HCT116 (cell line): ENCODE data around the gene IQUB. TPM values are rescaled to one million over a fixed set of nuclear protein-coding genes. Genes with fewer than 3 reads are reported as not detected.
"Not testable (repeated sequence)": the region's sequence is repeated elsewhere in the genome, so short reads cannot be mapped to it uniquely, and the experiment has no call there.

Source experiments
- ATAC-seq: fragments of 200-7000 bp; cut with Tn5 transposase; 2 replicates; pipeline ENCODE4 v1.9.1; 2020; ENCODE audit warnings: mild to moderate bottlenecking, moderate library complexity
- BruUV-seq: library from RNA; stranded (reverse); fragments of 400-500 nt; replicated peaks from 2 replicates; lab custom pipeline; 2021; lab: Mats Ljungman, UMichigan
- CTCF ChIA-PET: fragments of 300-600 bp; sonication (Branson Sonifier 250); formaldehyde crosslinking; loops from one replicate; lab custom pipeline; 2021; ENCODE audit warnings: antibody characterized with exemption; lab: Charles Lee
- POLR2A ChIA-PET: fragments of 300-600, 350-600 bp; sonication (Branson Sonifier 250); formaldehyde crosslinking; loops from one replicate; lab custom pipeline; 2021; ENCODE audit warnings: antibody characterized with exemption; lab: Charles Lee
- RAD21 ChIA-PET, 2 experiments: fragments of 300-600 bp; sonication (Branson Sonifier 250); formaldehyde crosslinking; loops; one replicate each; lab custom pipeline; 2023; ENCODE audit warnings: low total read pairs in 2 of 2; ENCODE audit not compliant: uncharacterized antibody in 2 of 2, unreplicated experiment in 2 of 2, low non-redundant PET in 1 of 2; lab: Charles Lee
- DNase-seq: peaks from one replicate; pipeline ENCODE4 v3.0.0-alpha.2; 2010; ENCODE audit warnings: low read depth, low spot score
- H2AFZ ChIP-seq: fragments of 200-600 bp; shearing (Covaris generic), sonication (generic); 2 replicates; pipeline ENCODE4 v1.6.1; 2017; ENCODE audit warnings: low read depth, mixed run types, mixed read lengths, antibody characterized with exemption, low read length; ENCODE audit not compliant: poor library complexity, severe bottlenecking
- H3K27ac ChIP-seq: 2 replicates; pipeline ENCODE4 v1.5.1; 2012; ENCODE audit warnings: low read depth, low read length
- H3K27me3 ChIP-seq: fragments of 200-600 bp; sonication (generic); 2 replicates; pipeline ENCODE4 v1.6.1; 2016; ENCODE audit warnings: mixed run types, low read length, mixed read lengths; ENCODE audit not compliant: insufficient read depth
- H3K36me3 ChIP-seq, 2 experiments: fragments of 200-500 bp in 1 of 2; fragments of 200-600 bp in 1 of 2; sonication (Bioruptor generic) in 1 of 2; sonication (generic) in 1 of 2; 2 replicates each; pipeline versions ENCODE4 v1.5.1 to v1.6.1; 2014 to 2016; ENCODE audit warnings: low read length in 2 of 2, inconsistent platforms in 1 of 2, mixed read lengths in 1 of 2, mixed run types in 1 of 2; ENCODE audit not compliant: insufficient read depth in 2 of 2, control insufficient read depth in 1 of 2
- H3K4me1 ChIP-seq, 2 experiments: fragments of 200-600 bp in 1 of 2; sonication (generic) in 1 of 2; 2 replicates each; pipeline versions ENCODE4 v1.5.1 to v1.6.1; 2012 to 2017; ENCODE audit warnings: low read length in 2 of 2, inconsistent platforms in 1 of 2, mild to moderate bottlenecking in 1 of 2, mixed read lengths in 1 of 2, mixed run types in 1 of 2, moderate library complexity in 1 of 2; ENCODE audit not compliant: insufficient read depth in 2 of 2, control insufficient read depth in 1 of 2
- H3K4me2 ChIP-seq: fragments of 200-600 bp; sonication (generic); 2 replicates; pipeline ENCODE4 v1.6.1; 2017; ENCODE audit warnings: mixed run types, low read length, mixed read lengths
- H3K4me3 ChIP-seq, 2 experiments: fragments of 200-600 bp in 1 of 2; sonication (generic) in 1 of 2; replicated peaks in 1 of 2; 2 replicates each; pipeline ENCODE4 v1.5.1; 2011 to 2016; ENCODE audit warnings: low read length in 2 of 2, control low read depth in 1 of 2, low read depth in 1 of 2, mild to moderate bottlenecking in 1 of 2, mixed read lengths in 1 of 2, mixed run types in 1 of 2
- H3K79me2 ChIP-seq: fragments of 200-600 bp; sonication (generic); 2 replicates; pipeline ENCODE4 v1.6.1; 2017; ENCODE audit warnings: mild to moderate bottlenecking, mixed run types, low read length, moderate library complexity, mixed read lengths; ENCODE audit not compliant: insufficient read depth
- H3K9ac ChIP-seq: fragments of 200-600 bp; sonication (generic); 2 replicates; pipeline ENCODE4 v1.6.1; 2016; ENCODE audit warnings: low read length, mixed read lengths
- H3K9me2 ChIP-seq: fragments of 200-600 bp; sonication (generic), shearing (Covaris generic); 2 replicates; pipeline ENCODE4 v1.6.1; 2017; ENCODE audit warnings: mixed run types, mild to moderate bottlenecking, moderate library complexity; ENCODE audit not compliant: insufficient read depth
- H3K9me3 ChIP-seq, 2 experiments: fragments of 200-500 bp in 1 of 2; fragments of 200-600 bp in 1 of 2; sonication (Bioruptor generic) in 1 of 2; sonication (generic) in 1 of 2; 2 replicates each; pipeline ENCODE4 v1.6.1; 2014 to 2017; ENCODE audit warnings: low read length in 2 of 2, mixed read lengths in 2 of 2, inconsistent platforms in 1 of 2, low read depth in 1 of 2, mild to moderate bottlenecking in 1 of 2, mixed run types in 1 of 2, moderate library complexity in 1 of 2; ENCODE audit not compliant: control insufficient read depth in 1 of 2, insufficient read depth in 1 of 2
- H4K20me1 ChIP-seq: fragments of 200-600 bp; sonication (generic), shearing (Covaris generic); 2 replicates; pipeline ENCODE4 v1.6.1; 2017; ENCODE audit warnings: mixed run types, mild to moderate bottlenecking, moderate library complexity; ENCODE audit not compliant: insufficient read depth
- CEBPB ChIP-seq: IDR thresholded peaks from 2 replicates; pipeline ENCODE4 v1.6.1; 2012; ENCODE audit warnings: low read depth
- CTCF ChIP-seq, 3 experiments: fragments of 200-600 bp in 1 of 3; sonication (generic) in 1 of 3; IDR thresholded peaks in 2 of 3; conservative IDR thresholded peaks in 1 of 3; 2 replicates each; pipeline ENCODE4 v1.5.1; 2012 to 2017; ENCODE audit warnings: low read depth in 2 of 3, low read length in 2 of 3, antibody characterized with exemption in 1 of 3, borderline replicate concordance in 1 of 3, control low read depth in 1 of 3, mild to moderate bottlenecking in 1 of 3, mixed read lengths in 1 of 3, mixed run types in 1 of 3, moderate library complexity in 1 of 3; ENCODE audit not compliant: insufficient read depth in 1 of 3
- EGR1 ChIP-seq: IDR thresholded peaks from 2 replicates; pipeline ENCODE4 v1.6.1; 2012; ENCODE audit warnings: low read depth
- ELF1 ChIP-seq: IDR thresholded peaks from 2 replicates; pipeline ENCODE4 v1.6.1; 2012; ENCODE audit warnings: low read depth, borderline replicate concordance
- EZH2 ChIP-seq: fragments of 200-600 bp; sonication (generic); IDR thresholded peaks from 2 replicates; pipeline ENCODE4 v1.6.1; 2017; ENCODE audit warnings: antibody characterized with exemption, mixed run types
- EZH2phosphoT487 ChIP-seq: fragments of 200-600 bp; IDR thresholded peaks from 2 replicates; pipeline ENCODE4 v1.6.1; 2018; ENCODE audit warnings: antibody characterized with exemption, borderline replicate concordance
- JUND ChIP-seq: IDR thresholded peaks from 2 replicates; pipeline ENCODE4 v1.6.1; 2012
- MAX ChIP-seq: IDR thresholded peaks from 2 replicates; pipeline ENCODE4 v1.6.1; 2012
- POLR2AphosphoS5 ChIP-seq: IDR thresholded peaks from 2 replicates; pipeline ENCODE4 v1.6.1; 2011; ENCODE audit warnings: mild to moderate bottlenecking, low read depth, low read length, moderate library complexity
- SP1 ChIP-seq: IDR thresholded peaks from 2 replicates; pipeline ENCODE4 v1.6.1; 2012; ENCODE audit warnings: low read depth
- TCF7L2 ChIP-seq: IDR thresholded peaks from 2 replicates; pipeline ENCODE4 v1.7.0; 2011; ENCODE audit warnings: borderline replicate concordance, inconsistent platforms; ENCODE audit not compliant: insufficient read depth, insufficient read length; ENCODE audit errors: extremely low read depth
- ZBTB33 ChIP-seq: IDR thresholded peaks from 2 replicates; pipeline ENCODE4 v1.6.1; 2011; ENCODE audit warnings: mild to moderate bottlenecking, low read length, moderate library complexity; ENCODE audit not compliant: insufficient replicate concordance; ENCODE audit errors: extremely low read depth
- intact Hi-C: fragments of 100-400 bp; cut with micrococcal nuclease; formaldehyde crosslinking; loops from 2 replicates; pipeline ENCODE4 v1.10.0; 2022
- total RNA-seq: library from RNA; stranded (reverse); gene quantifications from one replicate; pipeline ENCODE4 v1.2.1, GENCODE V29; 2021; ENCODE audit not compliant: unreplicated experiment

The IQUB gene
- total RNA-seq, 1 experiment from 2014 or later: 0.79 TPM

DNA sequence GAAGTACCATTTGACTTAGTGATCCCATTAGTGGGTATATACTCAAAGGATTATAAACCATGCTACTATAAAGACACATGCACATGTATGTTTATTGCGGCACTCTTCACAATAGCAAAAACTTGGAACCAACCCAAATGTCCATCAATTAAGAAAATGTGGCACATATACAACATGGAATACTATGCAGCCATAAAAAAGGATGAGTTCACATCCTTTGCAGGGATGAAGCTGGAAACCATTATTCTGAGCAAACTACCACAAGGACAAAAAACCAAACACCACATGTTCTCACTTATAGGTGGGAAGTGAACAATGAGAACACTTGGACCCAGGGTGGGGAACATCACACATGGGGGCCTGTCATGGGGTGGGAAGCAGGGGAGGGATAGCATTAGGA lies 56.3 kb downstream of the IQUB start:
- H3K9me3 ChIP-seq, H3K27me3 ChIP-seq, RAD21 ChIA-PET, intact Hi-C loops, H3K4me2 ChIP-seq, H4K20me1 ChIP-seq, H3K9me2 ChIP-seq, H3K27ac ChIP-seq, H3K79me2 ChIP-seq, POLR2A ChIA-PET, H3K9ac ChIP-seq, BruUV-seq, DNase-seq, H3K36me3 ChIP-seq, ATAC-seq, CTCF ChIA-PET, H3K4me1 ChIP-seq, H2AFZ ChIP-seq, H3K4me3 ChIP-seq: not testable (repeated sequence)

DNA sequence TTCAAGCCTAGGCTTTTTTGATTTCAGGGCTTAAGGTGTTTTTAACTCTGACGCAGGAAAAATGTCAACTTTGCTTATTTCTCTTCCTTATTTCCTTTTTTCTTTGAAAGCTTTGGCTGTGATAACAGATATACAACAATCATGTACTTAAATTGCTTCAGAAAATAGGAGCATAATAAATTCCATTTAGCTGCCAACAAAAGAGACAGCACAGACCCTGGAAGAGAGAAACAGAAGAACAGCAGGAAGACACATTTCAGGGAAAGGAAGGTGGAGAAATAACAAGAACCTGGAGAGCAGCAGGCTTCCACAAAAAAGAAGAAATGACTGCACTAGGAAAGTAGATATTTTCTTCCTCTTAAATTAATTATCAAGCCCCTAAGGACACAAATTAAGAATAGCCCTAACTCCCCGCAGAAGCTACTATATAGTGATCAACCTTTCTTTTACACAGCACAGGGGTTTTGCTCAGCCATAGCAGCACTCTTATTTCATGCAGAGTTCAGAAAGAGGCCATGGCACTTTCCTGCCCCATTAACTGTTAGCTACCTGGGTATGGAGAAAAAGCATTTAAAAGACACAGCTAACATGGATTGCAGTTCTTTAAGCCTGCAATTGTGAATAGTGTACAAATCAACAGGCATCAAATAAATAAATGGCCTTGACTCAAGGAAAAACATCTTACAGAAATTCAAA lies 61.5 kb downstream of the IQUB start:
- intact Hi-C loops: no loop called here
- no peaks in the 10 kb centered on the region for H4K20me1 ChIP-seq
- no peaks in the 10 kb centered on the region for H3K4me1 ChIP-seq
- no peaks in the 10 kb centered on the region for H3K27me3 ChIP-seq
- TF ChIP-seq EGR1: no peak
- no peak for TF ChIP-seq CEBPB
- TF ChIP-seq MAX: no peak
- no peak for TF ChIP-seq POLR2AphosphoS5
- no peak for TF ChIP-seq EZH2phosphoT487
- TF ChIP-seq JUND: no peak
- no peak for TF ChIP-seq SP1
- no peak for TF ChIP-seq EZH2
- no peak for TF ChIP-seq CTCF (IDR thresholded peaks at IDR 0.05 in 2 of 3, conservative IDR thresholded peaks at IDR 0.05 in 1 of 3; ENCODE audit: borderline replicate concordance in 1 of 3, insufficient read depth in 1 of 3, low read depth in 2 of 3, low read length in 2 of 3)
- no peak for TF ChIP-seq ELF1
- TF ChIP-seq TCF7L2: no peak
- TF ChIP-seq ZBTB33: no peak
- H3K9me2 ChIP-seq: no peaks in the 10 kb centered on the region
- ChIA-PET RAD21 (no interaction called here), POLR2A (no interaction called here), CTCF (interaction anchor here (2.1 kb wide), 1 partner anchor 21 kb away, joined by 6 read pairs; no protein-coding TSS in a partner anchor)
- no peaks in the 10 kb centered on the region for H3K79me2 ChIP-seq
- no peak overlapping the region for H3K27ac ChIP-seq
- no peak overlapping the region for H3K9ac ChIP-seq
- no peak overlapping the region for H3K4me2 ChIP-seq
- H2AFZ ChIP-seq: no peak overlapping the region
- ATAC-seq (no peak), DNase-seq (no peak)
- no peaks in the 10 kb centered on the region for H3K36me3 ChIP-seq
- H3K4me3 ChIP-seq: no peak overlapping the region
- no TSS peak for BruUV-seq
- H3K9me3 ChIP-seq: no peaks in the 10 kb centered on the region
